RWPE2 (cell line): ENCODE data around the gene RAG1.
"Not testable (repeated sequence)": the region's sequence is repeated elsewhere in the genome, so short reads cannot be mapped to it uniquely, and the experiment has no call there.

Experiments used
- ATAC-seq: fragments of 200-7000 bp; cut with Tn5 transposase; 3 replicates; pipeline ENCODE4 v1.9.1; 2021; ENCODE audit warnings: low read depth
- DNase-seq: peaks from one replicate; pipeline ENCODE4 v3.0.0-alpha.2; 2020; ENCODE audit warnings: low spot score
- H3K27ac ChIP-seq: fragments of 450-650 bp; 2 replicates; pipeline ENCODE4 v1.5.1; 2017; ENCODE audit warnings: mild to moderate bottlenecking; ENCODE audit not compliant: poor library complexity, severe bottlenecking
- H3K27me3 ChIP-seq: fragments of 250-450 bp; sonication (Bioruptor Pico); 2 replicates; pipeline ENCODE4 v1.5.1; 2021; ENCODE audit warnings: mild to moderate bottlenecking, moderate library complexity; ENCODE audit not compliant: insufficient read depth, poor library complexity, severe bottlenecking
- H3K36me3 ChIP-seq: fragments of 250-450 bp; sonication (Bioruptor Pico); 2 replicates; pipeline ENCODE4 v1.5.1; 2020; ENCODE audit warnings: low read depth, mild to moderate bottlenecking, moderate library complexity
- H3K4me1 ChIP-seq: fragments of 250-450 bp; sonication (Bioruptor Pico); 2 replicates; pipeline ENCODE4 v1.5.1; 2021; ENCODE audit warnings: mild to moderate bottlenecking, moderate library complexity; ENCODE audit not compliant: insufficient read depth, poor library complexity, severe bottlenecking
- H3K4me3 ChIP-seq: fragments of 250-450 bp; sonication (Bioruptor Pico); 2 replicates; pipeline ENCODE4 v1.5.1; 2021; ENCODE audit warnings: mild to moderate bottlenecking, moderate library complexity; ENCODE audit not compliant: severe bottlenecking
- H3K9me3 ChIP-seq: fragments of 250-450 bp; sonication (Bioruptor Pico); 2 replicates; pipeline ENCODE4 v1.5.1; 2021; ENCODE audit warnings: mild to moderate bottlenecking, moderate library complexity; ENCODE audit not compliant: severe bottlenecking
- CTCF ChIP-seq: fragments of 450-650 bp; IDR thresholded peaks from one replicate; pipeline ENCODE4 v1.5.1; 2017; ENCODE audit warnings: mild to moderate bottlenecking, moderate library complexity; ENCODE audit not compliant: poor library complexity, severe bottlenecking

Gene RAG1

GRCh38 chr11:36550385-36551115, 17.3 kb upstream of the RAG1 start:
- Histone ChIP-seq H3K27ac (no peak overlapping the region), H3K27me3 (peaks cover 9% of the 10 kb centered on the region), H3K4me1 (no peaks in the 10 kb centered on the region), H3K4me3 (no peak overlapping the region), H3K9me3 (no peaks in the 10 kb centered on the region), H3K36me3 (no peaks in the 10 kb centered on the region)
- DNase-seq, result no peak
- no peak for TF ChIP-seq CTCF
- ATAC-seq, result no peak

DNA sequence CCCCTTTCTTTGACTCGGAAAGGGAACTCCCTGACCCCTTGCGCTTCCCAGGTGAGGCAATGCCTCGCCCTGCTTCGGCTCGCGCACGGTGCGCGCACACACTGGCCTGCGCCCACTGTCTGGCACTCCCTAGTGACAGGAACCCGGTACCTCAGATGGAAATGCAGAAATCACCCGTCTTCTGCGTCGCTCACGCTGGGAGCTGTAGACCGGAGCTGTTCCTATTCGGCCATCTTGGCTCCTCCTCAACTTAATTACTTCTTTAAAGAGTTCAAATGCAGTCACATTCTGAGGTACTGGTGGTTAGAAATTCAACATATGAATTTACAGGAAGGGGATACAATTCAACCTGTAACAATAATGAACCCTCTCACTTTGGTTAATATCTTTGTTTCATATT, 10.4 kb upstream of the RAG1 start:
- H3K27me3 ChIP-seq, DNase-seq, H3K9me3 ChIP-seq, ATAC-seq, H3K4me3 ChIP-seq, H3K36me3 ChIP-seq, H3K27ac ChIP-seq, H3K4me1 ChIP-seq: not testable (repeated sequence)

DNA sequence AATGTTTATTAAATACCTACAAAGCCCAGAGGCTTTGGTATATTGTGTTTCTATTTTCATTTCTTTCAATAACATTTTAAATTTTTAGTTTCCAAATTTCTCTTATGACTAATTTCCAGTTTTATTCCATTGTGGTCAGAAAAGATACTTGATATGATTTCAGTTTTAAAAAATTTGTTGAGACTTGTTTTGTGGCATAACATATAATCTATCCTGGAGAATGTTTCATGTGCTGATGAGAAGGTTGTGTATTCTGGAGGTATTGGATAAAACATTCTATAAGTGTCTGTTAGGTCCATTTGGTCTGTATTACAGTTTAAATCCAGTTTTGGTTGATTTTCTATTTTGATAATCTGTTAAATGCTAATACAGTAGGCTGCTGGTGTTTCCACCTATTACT, 9.8 kb upstream of the RAG1 start:
- ATAC-seq, result no peak
- no peak for DNase-seq
- Histone ChIP-seq H3K36me3 (no peaks in the 10 kb centered on the region), H3K4me3 (no peak overlapping the region), H3K27me3 (no peaks in the 10 kb centered on the region), H3K27ac (no peak overlapping the region), H3K4me1 (no peaks in the 10 kb centered on the region), H3K9me3 (no peaks in the 10 kb centered on the region)
- no peak for TF ChIP-seq CTCF

DNA sequence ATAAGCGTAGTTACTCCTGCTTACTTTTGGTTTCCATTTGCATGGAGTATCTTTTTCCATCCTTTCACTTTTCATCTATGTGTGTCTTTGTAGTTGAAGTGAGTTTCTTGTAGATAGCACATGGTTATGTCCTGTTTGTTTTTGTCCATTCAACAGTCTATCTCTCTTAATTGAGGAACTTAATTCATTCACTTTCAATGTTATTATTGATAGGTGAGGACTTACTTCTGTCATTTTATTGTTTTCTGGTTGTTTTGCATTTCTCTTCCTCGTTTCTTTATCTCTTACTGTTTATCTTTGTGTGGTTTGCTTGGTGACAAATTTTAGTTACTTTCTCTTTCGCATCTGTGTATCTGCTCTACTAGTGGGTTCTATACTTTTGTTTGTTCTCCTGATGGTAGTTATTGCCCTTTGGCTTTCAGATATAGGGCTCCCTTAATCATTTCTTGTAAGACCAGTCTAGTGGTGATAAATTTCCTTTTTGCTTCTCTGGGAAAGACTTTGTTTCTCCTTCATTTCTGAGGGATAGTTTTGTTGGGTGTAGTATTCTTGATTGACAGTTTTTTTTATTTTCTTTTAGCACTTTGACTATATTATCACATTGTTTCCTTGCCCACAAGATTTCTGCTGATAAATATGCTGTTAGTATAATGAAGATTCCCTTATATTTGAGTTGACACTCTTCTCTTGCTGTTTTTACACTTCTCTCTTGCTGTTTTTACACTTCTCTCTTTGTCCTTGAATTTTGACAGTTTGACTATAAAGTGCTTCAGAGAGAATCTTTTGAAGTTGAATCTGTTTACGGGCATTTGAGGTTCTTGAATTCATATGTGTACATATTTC, 9.0 kb upstream of the RAG1 start:
- Histone ChIP-seq H3K27ac (no peak overlapping the region), H3K27me3 (no peaks in the 10 kb centered on the region), H3K4me3 (no peak overlapping the region), H3K4me1 (no peaks in the 10 kb centered on the region), H3K36me3 (no peaks in the 10 kb centered on the region), H3K9me3 (no peaks in the 10 kb centered on the region)
- ATAC-seq (no peak), DNase-seq (no peak)
- no peak for TF ChIP-seq CTCF

- H3K9me3 ChIP-seq, result no peaks in the 10 kb centered on the region
- no peaks in the 10 kb centered on the region for H3K36me3 ChIP-seq
- H3K27ac ChIP-seq, result no peak overlapping the region
- no peak overlapping the region for H3K4me3 ChIP-seq
- H3K27me3 ChIP-seq, result no peaks in the 10 kb centered on the region
- DNase-seq (no peak), ATAC-seq (peak; percentile 66; the same call in 2 of the 3 replicates)
- no peaks in the 10 kb centered on the region for H3K4me1 ChIP-seq
- peak; percentile 77 for TF ChIP-seq CTCF
Measured at GRCh38 chr11:36564376-36565030, 3.3 kb upstream of the RAG1 start.
